DND-41 (cell line): ENCODE data around the gene TRPV6.

ENCODE experiments used
- ATAC-seq: fragments of 200-7000 bp; cut with Tn5 transposase; 3 replicates; pipeline ENCODE4 v1.9.1; 2021; ENCODE audit warnings: low read depth; ENCODE audit not compliant: insufficient read depth
- DNase-seq: peaks from one replicate; pipeline ENCODE4 v3.0.0-alpha.2; 2020
- H2AFZ ChIP-seq: 2 replicates; pipeline ENCODE4 v1.6.0; 2012; ENCODE audit warnings: low read depth, low read length
- H3K27ac ChIP-seq: 2 replicates; pipeline ENCODE4 v1.5.1; 2012; ENCODE audit warnings: low read length, inconsistent platforms
- H3K27me3 ChIP-seq: fragments of 200-600 bp; sonication (generic); 2 replicates; pipeline ENCODE4 v1.6.0; 2012; ENCODE audit warnings: low read length, mild to moderate bottlenecking, inconsistent platforms; ENCODE audit not compliant: insufficient read depth, poor library complexity
- H3K36me3 ChIP-seq: 2 replicates; pipeline ENCODE4 v1.5.1; 2012; ENCODE audit warnings: low read length, inconsistent platforms; ENCODE audit not compliant: insufficient read depth
- H3K4me1 ChIP-seq: 2 replicates; pipeline ENCODE4 v1.5.1; 2012; ENCODE audit warnings: mild to moderate bottlenecking, low read length; ENCODE audit not compliant: insufficient read depth
- H3K4me2 ChIP-seq: 2 replicates; pipeline ENCODE4 v1.6.0; 2012; ENCODE audit warnings: mild to moderate bottlenecking, moderate library complexity, low read length, inconsistent platforms; ENCODE audit not compliant: insufficient read depth
- H3K4me3 ChIP-seq, 2 experiments: fragments of 200-600 bp in 1 of 2; shearing (Covaris generic) in 1 of 2; 2 replicates each; pipeline ENCODE4 v1.5.1; 2012 to 2016; ENCODE audit warnings: inconsistent platforms in 2 of 2, low read length in 2 of 2, mild to moderate bottlenecking in 2 of 2, low read depth in 1 of 2, moderate library complexity in 1 of 2
- H3K79me2 ChIP-seq: 2 replicates; pipeline ENCODE4 v1.6.0; 2012; ENCODE audit warnings: low read length, inconsistent platforms; ENCODE audit not compliant: insufficient read depth
- H3K9ac ChIP-seq: 2 replicates; pipeline ENCODE4 v1.6.0; 2012; ENCODE audit warnings: low read depth, mild to moderate bottlenecking, inconsistent platforms, low read length, moderate library complexity
- H3K9me3 ChIP-seq: 2 replicates; pipeline ENCODE4 v1.5.1; 2012; ENCODE audit warnings: low read length, moderate library complexity, mild to moderate bottlenecking, inconsistent platforms; ENCODE audit not compliant: insufficient read depth, severe bottlenecking
- H4K20me1 ChIP-seq: 2 replicates; pipeline ENCODE4 v1.6.0; 2012; ENCODE audit warnings: low read length; ENCODE audit not compliant: insufficient read depth
- EZH2 ChIP-seq: IDR thresholded peaks from 3 replicates; pipeline ENCODE4 v1.6.1; 2012; ENCODE audit warnings: borderline replicate concordance, low read depth, mild to moderate bottlenecking, moderate library complexity, low read length, inconsistent platforms; ENCODE audit not compliant: severe bottlenecking
- TF ChIP-seq, protein P1 (sequence below): IDR thresholded peaks from 2 replicates; pipeline ENCODE4 v1.5.1; 2012; ENCODE audit warnings: borderline replicate concordance, low read length, moderate library complexity, mild to moderate bottlenecking; ENCODE audit not compliant: poor library complexity, severe bottlenecking; ENCODE audit errors: extremely low read depth

Gene TRPV6

GRCh38 chr7:142906643-142907042 lies 21.1 kb upstream of the TRPV6 start:
- Histone ChIP-seq H3K9ac (no peak overlapping the region), H3K4me1 (no peaks in the 10 kb centered on the region), H3K4me3 (no peak overlapping the region), H3K4me2 (no peak overlapping the region), H3K36me3 (no peaks in the 10 kb centered on the region), H2AFZ (no peak overlapping the region), H3K27ac (no peak overlapping the region), H3K9me3 (peaks cover 24% of the 10 kb centered on the region), H3K27me3 (peaks cover 2% of the 10 kb centered on the region), H4K20me1 (no peaks in the 10 kb centered on the region), H3K79me2 (no peaks in the 10 kb centered on the region)
- ATAC-seq = no peak
- TF ChIP-seq, protein P1, sequence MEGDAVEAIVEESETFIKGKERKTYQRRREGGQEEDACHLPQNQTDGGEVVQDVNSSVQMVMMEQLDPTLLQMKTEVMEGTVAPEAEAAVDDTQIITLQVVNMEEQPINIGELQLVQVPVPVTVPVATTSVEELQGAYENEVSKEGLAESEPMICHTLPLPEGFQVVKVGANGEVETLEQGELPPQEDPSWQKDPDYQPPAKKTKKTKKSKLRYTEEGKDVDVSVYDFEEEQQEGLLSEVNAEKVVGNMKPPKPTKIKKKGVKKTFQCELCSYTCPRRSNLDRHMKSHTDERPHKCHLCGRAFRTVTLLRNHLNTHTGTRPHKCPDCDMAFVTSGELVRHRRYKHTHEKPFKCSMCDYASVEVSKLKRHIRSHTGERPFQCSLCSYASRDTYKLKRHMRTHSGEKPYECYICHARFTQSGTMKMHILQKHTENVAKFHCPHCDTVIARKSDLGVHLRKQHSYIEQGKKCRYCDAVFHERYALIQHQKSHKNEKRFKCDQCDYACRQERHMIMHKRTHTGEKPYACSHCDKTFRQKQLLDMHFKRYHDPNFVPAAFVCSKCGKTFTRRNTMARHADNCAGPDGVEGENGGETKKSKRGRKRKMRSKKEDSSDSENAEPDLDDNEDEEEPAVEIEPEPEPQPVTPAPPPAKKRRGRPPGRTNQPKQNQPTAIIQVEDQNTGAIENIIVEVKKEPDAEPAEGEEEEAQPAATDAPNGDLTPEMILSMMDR = no peak
- no peak for TF ChIP-seq EZH2
- no peak for DNase-seq

- ATAC-seq (no peak), DNase-seq (no peak)
- no peaks in the 10 kb centered on the region for H4K20me1 ChIP-seq
- H3K36me3 ChIP-seq = no peaks in the 10 kb centered on the region
- H3K27me3 ChIP-seq = no peaks in the 10 kb centered on the region
- H3K79me2 ChIP-seq = no peaks in the 10 kb centered on the region
- H3K27ac ChIP-seq = no peak overlapping the region
- H3K9ac ChIP-seq = no peak overlapping the region
- H3K9me3 ChIP-seq = peaks cover 24% of the 10 kb centered on the region
- TF ChIP-seq, protein P1 = no peak
- no peak for TF ChIP-seq EZH2
- no peak overlapping the region for H2AFZ ChIP-seq
- H3K4me2 ChIP-seq = no peak overlapping the region
- no peak overlapping the region for H3K4me3 ChIP-seq
- H3K4me1 ChIP-seq = no peaks in the 10 kb centered on the region
These were observed 20.2 kb upstream of the TRPV6 start for GRCh38 chr7:142905759-142906158.

DNA sequence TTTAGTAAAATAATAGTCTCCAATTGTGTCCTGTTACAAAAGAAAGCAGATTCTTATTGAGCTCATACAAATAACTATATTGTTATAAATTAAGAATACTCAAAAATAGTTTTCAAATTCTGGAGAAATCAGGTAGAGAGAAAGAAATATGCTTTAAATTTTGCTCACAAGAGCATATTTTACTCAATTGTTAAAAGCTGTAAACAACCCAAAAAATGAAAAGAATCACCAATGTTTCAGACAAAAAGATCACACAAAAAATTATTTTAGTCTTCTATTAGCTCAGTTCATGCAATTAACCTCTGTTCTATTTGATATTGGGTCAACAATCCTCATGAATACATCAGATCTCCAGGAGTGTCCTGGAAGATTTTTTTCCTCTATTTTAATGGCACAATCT lies 18.6 kb upstream of the TRPV6 start:
- no peak overlapping the region for H3K27ac ChIP-seq
- H3K9ac ChIP-seq = no peak overlapping the region
- H4K20me1 ChIP-seq = no peaks in the 10 kb centered on the region
- no peaks in the 10 kb centered on the region for H3K36me3 ChIP-seq
- TF ChIP-seq, protein P1 = no peak
- TF ChIP-seq EZH2 = no peak
- H3K4me3 ChIP-seq = no peak overlapping the region
- no peak overlapping the region for H2AFZ ChIP-seq
- no peak overlapping the region for H3K4me2 ChIP-seq
- peaks cover 24% of the 10 kb centered on the region for H3K9me3 ChIP-seq
- H3K79me2 ChIP-seq = no peaks in the 10 kb centered on the region
- no peak for ATAC-seq
- H3K4me1 ChIP-seq = no peaks in the 10 kb centered on the region
- no peaks in the 10 kb centered on the region for H3K27me3 ChIP-seq
- DNase-seq = no peak
